GDM1 (cell line): ENCODE data around the gene GNAT3.

Experiments used
- DNase-seq: peaks from one replicate; lab custom pipeline; 2025; lab: John Stamatoyannopoulos, UW

Gene GNAT3

DNA sequence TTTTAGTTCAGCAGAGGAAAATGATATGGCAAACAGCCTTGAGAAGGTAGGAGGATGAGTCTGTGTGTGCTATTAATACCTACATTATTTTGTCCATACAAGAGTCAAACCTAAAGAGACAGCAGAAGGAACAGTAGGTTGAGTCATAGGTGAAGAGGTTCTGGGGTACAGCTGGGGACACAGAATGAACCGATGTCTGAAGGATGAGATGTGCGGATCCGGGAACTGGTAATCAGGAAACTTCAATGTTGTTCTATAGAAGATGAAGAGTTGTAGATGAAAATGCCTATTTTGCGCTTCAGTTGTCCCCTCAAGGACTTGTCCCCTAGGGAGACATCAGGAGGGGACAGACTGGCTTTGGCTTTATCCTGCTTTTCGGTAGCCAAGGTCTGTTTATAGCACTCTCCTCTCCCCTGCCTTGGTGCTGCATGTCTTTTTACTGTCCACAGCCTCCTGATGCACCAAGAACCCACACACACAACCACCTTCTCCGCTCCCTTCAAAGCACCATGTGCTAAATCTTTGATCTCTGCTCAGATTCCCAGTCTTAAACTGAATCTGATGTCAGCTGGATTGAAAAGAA, 94.6 kb downstream of the GNAT3 start:
- no peak for DNase-seq

DNA sequence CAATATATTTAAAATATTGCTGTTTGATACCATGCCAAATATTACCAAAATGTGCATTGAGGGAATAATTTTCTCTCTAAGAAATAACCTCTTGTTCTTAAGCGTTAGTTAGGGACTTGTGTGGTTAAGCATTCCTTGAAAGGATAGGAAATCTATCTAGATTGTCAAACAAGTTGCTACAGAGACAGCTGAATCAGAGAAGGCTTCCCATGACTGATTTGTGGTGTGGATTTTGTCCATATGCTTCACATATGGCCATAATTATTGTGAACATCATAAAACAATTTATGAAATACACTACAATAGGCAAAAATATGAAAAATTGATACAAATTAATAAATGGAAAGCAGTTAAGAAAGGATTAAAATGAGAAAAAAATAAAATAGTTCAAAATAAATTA, 96.3 kb downstream of the GNAT3 start:
- no peak for DNase-seq

DNA sequence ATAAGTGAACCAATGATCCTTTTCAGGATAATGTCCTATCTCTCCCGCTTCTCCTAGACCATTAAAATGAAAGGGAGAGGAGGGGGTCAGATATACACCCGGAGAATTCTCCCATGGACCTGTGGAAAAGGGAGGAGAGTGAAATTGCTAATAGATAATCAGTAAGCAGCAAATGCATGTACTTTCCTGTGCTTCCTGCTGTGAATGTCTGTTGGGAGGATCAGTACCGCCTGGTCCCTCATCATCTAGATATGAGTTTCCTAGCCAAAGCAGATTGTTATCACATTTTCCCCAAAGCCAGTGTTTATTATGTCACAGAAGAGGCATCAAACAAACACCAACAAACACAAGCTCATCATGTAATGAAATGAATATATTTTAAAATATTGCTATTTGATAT, 96.8 kb downstream of the GNAT3 start:
- DNase-seq = no peak

DNA sequence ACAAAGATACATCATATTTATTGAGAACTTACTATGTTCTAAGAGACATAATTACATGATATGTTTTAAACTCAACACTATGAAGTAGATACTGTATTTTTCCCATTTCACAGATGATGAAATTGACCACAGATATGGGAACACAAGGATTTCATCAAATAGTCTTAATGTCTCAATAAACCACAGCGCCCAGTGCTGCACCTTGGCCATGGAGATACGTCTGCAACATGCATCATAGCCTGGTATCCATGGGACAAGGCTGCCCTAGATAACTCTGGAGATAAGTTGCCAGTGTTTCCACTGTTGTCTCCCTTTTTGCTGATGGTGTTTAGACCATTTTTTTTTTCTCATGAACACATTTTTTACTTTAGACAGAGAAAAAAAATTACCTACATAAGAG, 97.5 kb downstream of the GNAT3 start:
- DNase-seq = no peak

DNA sequence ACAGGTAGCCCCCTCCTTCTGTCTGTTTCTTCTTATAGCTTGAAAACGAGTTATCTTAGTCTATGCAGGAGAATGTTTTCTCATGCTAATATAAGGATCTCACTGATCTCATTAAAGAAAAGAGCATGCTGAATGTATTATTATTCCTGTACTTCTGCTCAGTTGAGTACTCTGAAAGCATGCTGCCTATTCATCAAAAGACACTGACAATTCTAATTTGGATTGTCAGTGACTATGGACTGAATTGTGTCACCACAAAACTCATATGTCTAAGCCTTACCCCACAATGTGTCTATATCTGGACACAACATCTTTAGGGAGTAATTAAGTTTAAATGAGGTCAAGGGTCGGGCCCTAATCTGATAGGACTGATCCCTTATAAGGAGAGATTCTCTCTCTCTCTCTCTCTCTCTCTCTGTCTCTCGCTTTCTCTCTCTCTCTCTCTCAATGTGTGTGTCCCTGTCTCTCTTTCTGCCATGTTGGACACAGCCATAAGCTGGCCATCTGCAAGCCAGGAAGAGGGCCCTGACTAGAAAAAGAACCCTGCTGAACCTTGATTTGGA, 98.4 kb downstream of the GNAT3 start:
- no peak for DNase-seq

DNA sequence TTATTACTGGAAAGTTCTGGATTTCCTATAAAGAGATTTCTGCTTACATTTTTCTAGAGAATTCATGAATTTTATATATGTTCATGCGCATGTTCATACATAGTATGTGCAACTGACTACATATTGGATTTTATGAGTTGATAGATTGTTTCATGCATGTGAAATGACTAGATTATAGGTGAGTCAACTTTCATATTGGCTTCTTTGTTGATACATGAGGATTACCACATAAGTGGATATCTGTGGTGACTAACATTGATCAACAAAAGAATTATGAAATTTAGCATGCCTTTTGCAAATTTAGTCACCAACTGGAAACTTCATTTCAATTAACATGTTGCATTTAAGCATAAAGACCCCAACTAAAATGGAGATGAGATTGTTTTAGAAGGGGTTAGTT, 99.0 kb downstream of the GNAT3 start:
- DNase-seq = no peak

DNA sequence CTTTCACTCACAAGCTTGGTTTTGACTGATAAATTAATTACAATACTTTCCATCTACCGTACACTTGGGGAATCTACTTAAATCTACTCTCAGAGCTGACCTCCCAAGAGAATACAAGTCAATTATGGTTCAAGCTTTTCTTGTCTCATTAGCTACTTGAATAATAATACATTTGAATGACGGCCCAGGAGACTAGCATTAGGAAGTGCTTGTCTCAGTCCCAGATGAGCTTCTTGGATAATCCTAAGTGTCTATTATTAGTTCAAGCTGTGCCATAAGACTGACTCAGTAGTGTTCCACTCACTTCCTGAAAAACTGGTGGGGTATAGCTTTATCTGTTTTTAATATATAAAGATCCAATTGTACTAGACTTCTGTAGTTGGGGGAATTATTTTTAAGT, 100.2 kb downstream of the GNAT3 start:
- DNase-seq = no peak

DNA sequence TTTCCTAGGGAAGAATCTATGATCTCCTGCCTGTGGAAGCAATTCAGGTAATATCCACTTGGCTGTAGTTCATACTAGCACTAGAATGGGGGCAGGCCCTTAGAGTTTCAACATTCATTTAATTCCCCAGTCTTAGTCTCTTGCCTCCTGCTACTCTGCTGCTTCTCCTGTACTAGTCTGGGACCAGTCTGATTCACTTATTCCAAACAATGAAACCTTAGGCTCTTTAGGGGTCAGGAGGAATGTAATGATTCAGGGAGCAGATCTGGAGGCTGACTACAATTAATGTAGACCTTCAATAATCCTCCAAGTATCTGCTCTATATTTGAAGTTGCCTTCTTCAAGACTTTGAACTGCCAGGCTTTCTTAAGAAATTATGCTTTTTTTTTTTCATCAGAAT, 101.8 kb downstream of the GNAT3 start:
- DNase-seq = no peak
